IMR-90 (cell line): Measurements from ENCODE around the gene RRP1B. TPM values are rescaled to one million over a fixed set of nuclear protein-coding genes. Genes with fewer than 3 reads are reported as not detected.
A peak's percentile ranks its signal among the peaks of the same experiment; 100 is the strongest.

ENCODE experiments used
- ATAC-seq: fragments of 200-7000 bp; cut with Tn5 transposase; 2 replicates; pipeline ENCODE4 v1.9.1; 2020; ENCODE audit warnings: low read depth, mild to moderate bottlenecking, moderate library complexity
- BruUV-seq: library from RNA; stranded (reverse); fragments of 400-500 nt; replicated peaks from 2 replicates; lab custom pipeline; 2021; lab: Mats Ljungman, UMichigan
- CTCF ChIA-PET: fragments of 300-600 bp; formaldehyde crosslinking; extraction: SDS; loops from one replicate; lab custom pipeline; 2021; ENCODE audit warnings: antibody characterized with exemption; lab: Yijun Ruan, JAX
- POLR2A ChIA-PET: fragments of 300-600 bp; sonication (Branson Sonifier 250); formaldehyde crosslinking; loops from one replicate; lab custom pipeline; 2022; ENCODE audit warnings: antibody characterized with exemption; ENCODE audit not compliant: unreplicated experiment; lab: Charles Lee
- DNase-seq: peaks from one replicate; pipeline ENCODE4 v3.0.0; 2013
- H2AFZ ChIP-seq: replicated peaks from 2 replicates; pipeline ENCODE3; 2013; ENCODE audit warnings: low read length, mild to moderate bottlenecking; ENCODE audit not compliant: poor library complexity
- H2AK5ac ChIP-seq: 2 replicates; pipeline ENCODE4 v1.6.1; 2013; ENCODE audit warnings: low read depth, low read length, inconsistent platforms
- H2AK9ac ChIP-seq: replicated peaks from 2 replicates; pipeline ENCODE3; 2013; ENCODE audit warnings: mild to moderate bottlenecking, low read depth, low read length, moderate library complexity; ENCODE audit not compliant: poor library complexity
- H2BK120ac ChIP-seq: 2 replicates; pipeline ENCODE4 v1.6.1; 2013; ENCODE audit warnings: low read depth, low read length, inconsistent platforms
- H2BK15ac ChIP-seq: 3 replicates; pipeline ENCODE4 v1.6.1; 2013; ENCODE audit warnings: low read depth, low read length, inconsistent platforms
- H2BK20ac ChIP-seq: 2 replicates; pipeline ENCODE4 v1.6.1; 2013; ENCODE audit warnings: low read depth, mild to moderate bottlenecking, inconsistent platforms, low read length, moderate library complexity
- H2BK5ac ChIP-seq: 2 replicates; pipeline ENCODE4 v1.6.1; 2013; ENCODE audit warnings: mild to moderate bottlenecking, low read depth, low read length, inconsistent platforms; ENCODE audit not compliant: poor library complexity, severe bottlenecking
- H3K14ac ChIP-seq: replicated peaks from 2 replicates; pipeline ENCODE4 v1.6.1; 2013; ENCODE audit warnings: low read depth, low read length, inconsistent platforms
- H3K18ac ChIP-seq: 2 replicates; pipeline ENCODE4 v1.6.1; 2013; ENCODE audit warnings: low read depth, low read length, control low read depth
- H3K23ac ChIP-seq: 2 replicates; pipeline ENCODE4 v1.6.1; 2013; ENCODE audit warnings: low read depth, low read length, inconsistent platforms
- H3K27ac ChIP-seq: 2 replicates; pipeline ENCODE4 v1.5.1; 2013; ENCODE audit warnings: mild to moderate bottlenecking, control low read depth, low read length; ENCODE audit not compliant: insufficient read depth
- H3K27me3 ChIP-seq: 2 replicates; pipeline ENCODE4 v1.6.1; 2013; ENCODE audit warnings: low read length; ENCODE audit not compliant: control insufficient read depth, insufficient read depth
- H3K36me3 ChIP-seq: 2 replicates; pipeline ENCODE4 v1.6.1; 2013; ENCODE audit warnings: low read length, mixed read lengths; ENCODE audit not compliant: control insufficient read depth, insufficient read depth
- H3K4ac ChIP-seq: 2 replicates; pipeline ENCODE4 v1.6.1; 2013; ENCODE audit warnings: low read depth, low read length, inconsistent platforms
- H3K4me1 ChIP-seq: 2 replicates; pipeline ENCODE4 v1.6.1; 2013; ENCODE audit warnings: low read length, mixed read lengths; ENCODE audit not compliant: control insufficient read depth, insufficient read depth
- H3K4me2 ChIP-seq: 2 replicates; pipeline ENCODE4 v1.6.1; 2013; ENCODE audit warnings: low read depth, mild to moderate bottlenecking, control low read depth, low read length, moderate library complexity
- H3K4me3 ChIP-seq: 2 replicates; pipeline ENCODE4 v1.5.1; 2013; ENCODE audit warnings: low read depth, mild to moderate bottlenecking, control low read depth, low read length, moderate library complexity; ENCODE audit not compliant: insufficient read depth
- H3K56ac ChIP-seq: 2 replicates; pipeline ENCODE4 v1.6.1; 2013; ENCODE audit warnings: low read length, inconsistent platforms; ENCODE audit not compliant: insufficient read depth; ENCODE audit errors: extremely low read depth
- H3K79me1 ChIP-seq, 2 experiments: 2 replicates each; pipeline ENCODE4 v1.6.1; 2013; ENCODE audit warnings: low read length in 2 of 2, inconsistent platforms in 1 of 2, low read depth in 1 of 2
- H3K9ac ChIP-seq: 2 replicates; pipeline ENCODE4 v1.6.1; 2013; ENCODE audit warnings: low read depth, low read length, control low read depth
- H3K9me1 ChIP-seq: 2 replicates; pipeline ENCODE4 v1.6.1; 2013; ENCODE audit warnings: low read length, inconsistent platforms; ENCODE audit not compliant: insufficient read depth
- H3K9me3 ChIP-seq: 2 replicates; pipeline ENCODE4 v1.6.1; 2013; ENCODE audit warnings: low read length; ENCODE audit not compliant: control insufficient read depth, insufficient read depth
- H4K20me1 ChIP-seq: 2 replicates; pipeline ENCODE4 v1.6.1; 2013; ENCODE audit warnings: low read length, inconsistent platforms; ENCODE audit not compliant: insufficient read depth
- H4K5ac ChIP-seq: 2 replicates; pipeline ENCODE4 v1.6.1; 2013; ENCODE audit warnings: mild to moderate bottlenecking, low read depth, low read length, control low read depth
- H4K8ac ChIP-seq, 2 experiments: 2 replicates each; pipeline ENCODE4 v1.6.1; 2013; ENCODE audit warnings: low read depth in 2 of 2, low read length in 2 of 2, control low read depth in 1 of 2, inconsistent platforms in 1 of 2
- H4K91ac ChIP-seq: 2 replicates; pipeline ENCODE4 v1.6.1; 2013; ENCODE audit warnings: low read depth, low read length, inconsistent platforms; ENCODE audit not compliant: insufficient read depth
- BHLHE40 ChIP-seq: fragments of 150-350 bp; IDR thresholded peaks from 2 replicates; pipeline ENCODE4 v1.6.1; 2016; ENCODE audit warnings: mild to moderate bottlenecking, low read depth, low read length
- CEBPB ChIP-seq: IDR thresholded peaks from 2 replicates; pipeline ENCODE4 v1.6.1; 2012; ENCODE audit warnings: low read depth, low read length, improper control_type of control experiment
- CHD1 ChIP-seq: IDR thresholded peaks from 2 replicates; pipeline ENCODE4 v1.6.1; 2012; ENCODE audit warnings: low read depth, low read length, improper control_type of control experiment
- FOS ChIP-seq: fragments of 150-350 bp; IDR thresholded peaks from 2 replicates; pipeline ENCODE4 v1.6.1; 2016; ENCODE audit warnings: low read depth, low read length
- MAFK ChIP-seq: IDR thresholded peaks from 2 replicates; pipeline ENCODE4 v1.6.1; 2012; ENCODE audit warnings: low read depth, low read length, improper control_type of control experiment
- MAZ ChIP-seq: IDR thresholded peaks from 2 replicates; pipeline ENCODE4 v1.6.1; 2012; ENCODE audit warnings: low read depth, mild to moderate bottlenecking, low read length, improper control_type of control experiment, moderate library complexity, borderline replicate concordance
- MXI1 ChIP-seq: IDR thresholded peaks from 2 replicates; pipeline ENCODE4 v1.6.1; 2012; ENCODE audit warnings: low read depth, mild to moderate bottlenecking, low read length, moderate library complexity, borderline replicate concordance
- NFE2L2 ChIP-seq: fragments of 150-350 bp; IDR thresholded peaks from 2 replicates; pipeline ENCODE4 v1.6.1; 2016; ENCODE audit warnings: low read depth, mild to moderate bottlenecking, low read length
- POLR2A ChIP-seq: IDR thresholded peaks from 2 replicates; pipeline ENCODE4 v1.6.1; 2012; ENCODE audit warnings: mild to moderate bottlenecking, low read depth, low read length
- RAD21 ChIP-seq: IDR thresholded peaks from 2 replicates; pipeline ENCODE4 v1.6.1; 2012; ENCODE audit warnings: low read length, improper control_type of control experiment
- RCOR1 ChIP-seq: IDR thresholded peaks from 2 replicates; pipeline ENCODE4 v1.6.1; 2012; ENCODE audit warnings: mild to moderate bottlenecking, low read length, improper control_type of control experiment; ENCODE audit not compliant: insufficient replicate concordance
- RFX5 ChIP-seq: IDR thresholded peaks from 2 replicates; pipeline ENCODE4 v1.8.0; 2012; ENCODE audit warnings: low read depth, mild to moderate bottlenecking, low read length, moderate library complexity
- SMC3 ChIP-seq: fragments of 150-350 bp; IDR thresholded peaks from 2 replicates; pipeline ENCODE4 v1.6.1; 2016; ENCODE audit warnings: low read depth, mild to moderate bottlenecking, antibody characterized with exemption, low read length, moderate library complexity
- WGBS, 2 experiments: methylation state at CpG; one replicate each; pipeline versions ENCODE4 v1.1.5 to v1.1.7; 2013; ENCODE audit warnings: missing lambda C conversion rate in 2 of 2; ENCODE audit not compliant: insufficient read length in 1 of 2; ENCODE audit errors: extremely low coverage in 2 of 2; 5-methylcytosine and 5-hydroxymethylcytosine counted together
- dilution Hi-C: fragments of 300-500 bp; cut with HindIII; formaldehyde crosslinking; loops from one replicate; pipeline ENCODE4 v1.14.3; 2018; ENCODE audit warnings: low sequenced_read_pairs; ENCODE audit not compliant: unreplicated experiment
- in situ Hi-C: fragments of 300-500 bp; cut with MboI; formaldehyde crosslinking; loops from 3 replicates; pipeline ENCODE4 v1.14.3; 2019; ENCODE audit warnings: low sequenced_read_pairs, inconsistent platforms, mixed read lengths
- intact Hi-C: fragments of 100-400 bp; cut with micrococcal nuclease; formaldehyde crosslinking; loops from 2 replicates; pipeline ENCODE4 v1.10.0; 2022
- polyA plus RNA-seq, 3 experiments: library from polyadenylated mRNA; depleted of rRNA; stranded (reverse); fragments of >200 nt; gene quantifications; 2 replicates each; pipeline ENCODE4 v1.2.3, GENCODE V29; 2012; ENCODE audit warnings: low replicate concordance in 1 of 3
- total RNA-seq: library from RNA; depleted of rRNA; stranded (reverse); fragments of >200 nt; gene quantifications from 2 replicates; pipeline ENCODE4 v1.2.3, GENCODE V29; 2012
- TF ChIP-seq, protein P1 (sequence below): fragments of 150-350 bp; IDR thresholded peaks from 2 replicates; pipeline ENCODE4 v1.6.1; 2017; ENCODE audit warnings: mild to moderate bottlenecking, antibody characterized with exemption, low read length, low read depth
- TF ChIP-seq, protein P2 (sequence below): conservative IDR thresholded peaks from 2 replicates; pipeline ENCODE4 v1.5.1; 2012; ENCODE audit warnings: mild to moderate bottlenecking, low read depth, low read length, improper control_type of control experiment
- TF ChIP-seq, protein P3 (sequence below): fragments of 150-350 bp; IDR thresholded peaks from 2 replicates; pipeline ENCODE4 v1.6.1; 2016; ENCODE audit warnings: low read depth, mild to moderate bottlenecking, low read length, moderate library complexity, borderline replicate concordance

RRP1B gene
- total and polyA plus RNA-seq, 2 of the 4 experiments (the other 2 are of a cell fraction) = 11.1 to 16.1 TPM

DNA sequence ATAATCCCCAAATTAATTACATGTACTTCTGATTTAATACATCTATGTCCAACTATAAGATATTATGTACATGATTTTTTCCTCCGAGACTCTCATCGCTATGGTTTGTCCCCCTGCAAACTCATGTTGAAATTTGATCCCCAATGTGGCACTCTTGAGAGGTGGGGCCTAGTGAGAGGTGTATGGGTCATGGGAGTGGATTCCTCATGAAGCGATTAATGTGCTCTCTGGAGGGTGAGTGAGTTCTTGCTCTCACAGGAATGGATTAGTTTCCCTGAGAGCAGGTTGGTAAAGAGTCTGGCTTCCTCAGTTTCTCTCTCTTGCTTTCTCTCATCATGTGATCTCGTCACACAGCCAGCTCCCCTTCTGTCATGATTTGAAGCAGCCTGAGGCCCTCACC, 16.2 kb upstream of the RRP1B start:
- ATAC-seq (no peak), DNase-seq (no peak)
- no peaks in the 10 kb centered on the region for H3K36me3 ChIP-seq
- no peak overlapping the region for H2AK9ac ChIP-seq
- TF ChIP-seq MAFK (no peak), FOS (no peak), MAZ (no peak), BHLHE40 (no peak), MXI1 (no peak), CEBPB (no peak), RCOR1 (no peak), SMC3 (no peak), CHD1 (no peak), RFX5 (no peak), NFE2L2 (no peak), POLR2A (no peak), RAD21 (no peak)
- TF ChIP-seq, protein P1, sequence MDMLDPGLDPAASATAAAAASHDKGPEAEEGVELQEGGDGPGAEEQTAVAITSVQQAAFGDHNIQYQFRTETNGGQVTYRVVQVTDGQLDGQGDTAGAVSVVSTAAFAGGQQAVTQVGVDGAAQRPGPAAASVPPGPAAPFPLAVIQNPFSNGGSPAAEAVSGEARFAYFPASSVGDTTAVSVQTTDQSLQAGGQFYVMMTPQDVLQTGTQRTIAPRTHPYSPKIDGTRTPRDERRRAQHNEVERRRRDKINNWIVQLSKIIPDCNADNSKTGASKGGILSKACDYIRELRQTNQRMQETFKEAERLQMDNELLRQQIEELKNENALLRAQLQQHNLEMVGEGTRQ = no peak
- TF ChIP-seq, protein P2, sequence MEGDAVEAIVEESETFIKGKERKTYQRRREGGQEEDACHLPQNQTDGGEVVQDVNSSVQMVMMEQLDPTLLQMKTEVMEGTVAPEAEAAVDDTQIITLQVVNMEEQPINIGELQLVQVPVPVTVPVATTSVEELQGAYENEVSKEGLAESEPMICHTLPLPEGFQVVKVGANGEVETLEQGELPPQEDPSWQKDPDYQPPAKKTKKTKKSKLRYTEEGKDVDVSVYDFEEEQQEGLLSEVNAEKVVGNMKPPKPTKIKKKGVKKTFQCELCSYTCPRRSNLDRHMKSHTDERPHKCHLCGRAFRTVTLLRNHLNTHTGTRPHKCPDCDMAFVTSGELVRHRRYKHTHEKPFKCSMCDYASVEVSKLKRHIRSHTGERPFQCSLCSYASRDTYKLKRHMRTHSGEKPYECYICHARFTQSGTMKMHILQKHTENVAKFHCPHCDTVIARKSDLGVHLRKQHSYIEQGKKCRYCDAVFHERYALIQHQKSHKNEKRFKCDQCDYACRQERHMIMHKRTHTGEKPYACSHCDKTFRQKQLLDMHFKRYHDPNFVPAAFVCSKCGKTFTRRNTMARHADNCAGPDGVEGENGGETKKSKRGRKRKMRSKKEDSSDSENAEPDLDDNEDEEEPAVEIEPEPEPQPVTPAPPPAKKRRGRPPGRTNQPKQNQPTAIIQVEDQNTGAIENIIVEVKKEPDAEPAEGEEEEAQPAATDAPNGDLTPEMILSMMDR = no peak
- TF ChIP-seq, protein P3, sequence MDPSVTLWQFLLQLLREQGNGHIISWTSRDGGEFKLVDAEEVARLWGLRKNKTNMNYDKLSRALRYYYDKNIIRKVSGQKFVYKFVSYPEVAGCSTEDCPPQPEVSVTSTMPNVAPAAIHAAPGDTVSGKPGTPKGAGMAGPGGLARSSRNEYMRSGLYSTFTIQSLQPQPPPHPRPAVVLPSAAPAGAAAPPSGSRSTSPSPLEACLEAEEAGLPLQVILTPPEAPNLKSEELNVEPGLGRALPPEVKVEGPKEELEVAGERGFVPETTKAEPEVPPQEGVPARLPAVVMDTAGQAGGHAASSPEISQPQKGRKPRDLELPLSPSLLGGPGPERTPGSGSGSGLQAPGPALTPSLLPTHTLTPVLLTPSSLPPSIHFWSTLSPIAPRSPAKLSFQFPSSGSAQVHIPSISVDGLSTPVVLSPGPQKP = no peak
- H3K4ac ChIP-seq = no peak overlapping the region
- peak overlapping the region; percentile 40; the same call in 1 of the 2 replicates for H4K91ac ChIP-seq
- H4K20me1 ChIP-seq = no peaks in the 10 kb centered on the region
- H4K8ac ChIP-seq = 0 out of 4 replicates have a peak overlapping the region, but pooled peaks of 1 of the 2 experiments have one; percentile 13
- peak overlapping the region; percentile 36; the same call in 1 of the 2 replicates for H4K5ac ChIP-seq
- H3K27me3 ChIP-seq = no peaks in the 10 kb centered on the region
- H2AK5ac ChIP-seq = peak overlapping the region; percentile 40; the same call in 1 of the 2 replicates
- peak overlapping the region; percentile 37; the same call in 1 of the 3 replicates for H2BK15ac ChIP-seq
- no peak overlapping the region for H2AFZ ChIP-seq
- no peak overlapping the region for H3K23ac ChIP-seq
- no CpG with 5 or more reads among the region's 4 CpGs for WGBS, 2 experiments
- H2BK20ac ChIP-seq = peak overlapping the region; percentile 26; the same call in 1 of the 2 replicates
- intact Hi-C loops = no loop called here
- no peak overlapping the region for H3K4me2 ChIP-seq
- no TSS peak for BruUV-seq
- CTCF ChIA-PET = no interaction called here
- H3K27ac ChIP-seq = no peak overlapping the region
- H3K9me3 ChIP-seq = no peaks in the 10 kb centered on the region
- in situ Hi-C loops = loop anchor here (5.0 to 10.0 kb wide), 2 partner anchors 36 to 318 kb away; no protein-coding TSS in a partner anchor
- H2BK5ac ChIP-seq = no peak overlapping the region
- no peak overlapping the region for H3K9ac ChIP-seq
- no peaks in the 10 kb centered on the region for H3K79me1 ChIP-seq
- peaks cover 12% of the 10 kb centered on the region for H3K4me1 ChIP-seq
- no peak overlapping the region for H3K14ac ChIP-seq
- H3K9me1 ChIP-seq = peaks cover 4% of the 10 kb centered on the region; the same call in 1 of the 2 replicates
- H3K56ac ChIP-seq = no peak overlapping the region
- H3K18ac ChIP-seq = no peak overlapping the region
- H2BK120ac ChIP-seq = no peak overlapping the region; the same call in 1 of the 2 replicates
- H3K4me3 ChIP-seq = no peak overlapping the region
- dilution Hi-C loops = no loop called here
- POLR2A ChIA-PET = no interaction called here
